Activated B cell treated with CpG ODN at 0.5 μM for 24 hours (primary cell): ENCODE results near the gene GPR107. TPM values are rescaled to one million over a fixed set of nuclear protein-coding genes. Genes with fewer than 3 reads are reported as not detected.
A peak's percentile ranks its signal among the peaks of the same experiment; 100 is the strongest.
"Not testable (repeated sequence)": the region's sequence is repeated elsewhere in the genome, so short reads cannot be mapped to it uniquely, and the experiment has no call there.

Experiments
- ATAC-seq: fragments of 200-7000 bp; cut with Tn5 transposase; one replicate; pipeline ENCODE4 v1.10.0; 2021; ENCODE audit warnings: low read depth, mild to moderate bottlenecking, moderate library complexity
- CTCF ChIA-PET: fragments of 350-600 bp; sonication (Branson Sonifier 250); formaldehyde crosslinking; loops from one replicate; lab custom pipeline; 2021; ENCODE audit warnings: antibody characterized with exemption; lab: Charles Lee
- POLR2A ChIA-PET: fragments of 350-600 bp; sonication (Branson Sonifier 250); formaldehyde crosslinking; loops from one replicate; lab custom pipeline; 2021; ENCODE audit warnings: antibody characterized with exemption; lab: Charles Lee
- DNase-seq: peaks from one replicate; pipeline ENCODE4 v3.0.0; 2022
- H3K27ac Mint-ChIP-seq: one replicate; pipeline ENCODE4 v1.8.0; 2020; ENCODE audit warnings: mixed read lengths
- H3K27me3 Mint-ChIP-seq: one replicate; pipeline ENCODE4 v1.8.0; 2021; ENCODE audit warnings: mixed read lengths
- H3K36me3 Mint-ChIP-seq: one replicate; pipeline ENCODE4 v1.8.0; 2021; ENCODE audit warnings: low read depth, mixed read lengths
- H3K4me1 Mint-ChIP-seq: one replicate; pipeline ENCODE4 v1.8.0; 2021; ENCODE audit warnings: mixed read lengths
- H3K4me3 Mint-ChIP-seq: one replicate; pipeline ENCODE4 v1.8.0; 2020; ENCODE audit warnings: mild to moderate bottlenecking, mixed read lengths
- H3K9me3 Mint-ChIP-seq: one replicate; pipeline ENCODE4 v1.8.0; 2020; ENCODE audit warnings: mixed read lengths
- intact Hi-C: fragments of 100-400 bp; cut with micrococcal nuclease; formaldehyde crosslinking; loops from one replicate; pipeline ENCODE4 v1.15.1; 2024
- total RNA-seq: library from RNA; stranded (reverse); gene quantifications from 2 replicates; pipeline ENCODE4 v1.2.3, GENCODE V29; 2022
- TF ChIP-seq, protein P1 (sequence below): fragments of 200-600 bp; IDR thresholded peaks from one replicate; pipeline ENCODE4 v1.8.0; 2022; ENCODE audit warnings: antibody characterized with exemption, mild to moderate bottlenecking

Gene GPR107
- total RNA-seq, 1 donor from 2014 or later, result 19.6 TPM

DNA sequence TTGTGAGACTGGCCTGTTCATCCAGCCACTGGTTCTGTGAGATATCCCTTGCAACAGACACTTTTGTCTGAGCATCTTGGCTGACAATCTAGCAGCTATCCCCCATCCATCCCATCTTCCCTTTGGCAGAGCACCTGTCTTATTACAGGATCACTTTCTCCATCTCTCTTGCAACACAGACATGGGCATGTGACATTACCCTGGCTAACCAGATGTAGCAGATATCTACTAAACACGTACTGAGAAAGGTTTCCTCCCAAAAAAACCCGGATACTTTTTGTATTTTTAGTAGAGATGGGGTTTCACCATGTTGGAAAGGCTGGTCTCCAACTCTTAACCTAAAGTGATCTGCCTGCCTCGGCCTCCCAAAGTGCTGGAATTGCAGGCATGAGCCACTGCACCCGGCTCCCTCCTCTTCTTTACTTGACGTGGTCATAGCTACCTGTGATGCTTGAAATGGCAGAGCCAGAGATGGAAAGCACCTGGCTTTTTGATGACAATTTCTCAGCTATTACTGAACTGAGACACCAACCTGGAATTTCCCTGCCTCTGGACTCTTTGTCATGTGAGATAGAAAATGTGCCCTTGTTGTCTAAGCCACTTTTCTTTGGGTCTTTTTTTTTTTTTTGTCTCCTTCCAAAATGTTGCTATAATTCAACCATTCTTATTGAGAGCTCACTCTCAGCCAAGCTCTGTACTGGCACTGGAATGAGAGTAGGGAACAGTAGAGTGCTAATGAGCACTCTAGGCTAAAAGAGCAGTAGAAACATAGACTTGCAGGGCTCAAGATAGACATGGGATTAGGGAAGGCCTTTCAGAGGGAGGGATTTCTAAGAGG, 43.3 kb upstream of the GPR107 start:
- intact Hi-C loops, result loop anchor here (1.0 kb wide), 3 partner anchors 13 to 29 kb away; no protein-coding TSS in a partner anchor
- Mint-ChIP-seq H3K27me3 (no peaks in the 10 kb centered on the region), H3K9me3 (peaks cover 2% of the 10 kb centered on the region), H3K4me3 (peak overlapping the region; percentile 58), H3K36me3 (peaks cover 58% of the 10 kb centered on the region), H3K4me1 (peaks cover 92% of the 10 kb centered on the region), H3K27ac (peak overlapping the region; percentile 97)
- ChIA-PET CTCF (interaction anchor here (0.7 to 1.5 kb wide), 5 partner anchors 10 to 21 kb away, joined by 3 to 4 read pairs (median 4); no protein-coding TSS in a partner anchor), POLR2A (interaction anchor here (0.7 to 27.3 kb wide), 9 partner anchors 8 to 124 kb away, joined by 3 to 1209 read pairs (median 3); partner anchors contain the start of gene FNBP1)
- ATAC-seq (peak; percentile 71), DNase-seq (no peak)
- TF ChIP-seq, protein P1, sequence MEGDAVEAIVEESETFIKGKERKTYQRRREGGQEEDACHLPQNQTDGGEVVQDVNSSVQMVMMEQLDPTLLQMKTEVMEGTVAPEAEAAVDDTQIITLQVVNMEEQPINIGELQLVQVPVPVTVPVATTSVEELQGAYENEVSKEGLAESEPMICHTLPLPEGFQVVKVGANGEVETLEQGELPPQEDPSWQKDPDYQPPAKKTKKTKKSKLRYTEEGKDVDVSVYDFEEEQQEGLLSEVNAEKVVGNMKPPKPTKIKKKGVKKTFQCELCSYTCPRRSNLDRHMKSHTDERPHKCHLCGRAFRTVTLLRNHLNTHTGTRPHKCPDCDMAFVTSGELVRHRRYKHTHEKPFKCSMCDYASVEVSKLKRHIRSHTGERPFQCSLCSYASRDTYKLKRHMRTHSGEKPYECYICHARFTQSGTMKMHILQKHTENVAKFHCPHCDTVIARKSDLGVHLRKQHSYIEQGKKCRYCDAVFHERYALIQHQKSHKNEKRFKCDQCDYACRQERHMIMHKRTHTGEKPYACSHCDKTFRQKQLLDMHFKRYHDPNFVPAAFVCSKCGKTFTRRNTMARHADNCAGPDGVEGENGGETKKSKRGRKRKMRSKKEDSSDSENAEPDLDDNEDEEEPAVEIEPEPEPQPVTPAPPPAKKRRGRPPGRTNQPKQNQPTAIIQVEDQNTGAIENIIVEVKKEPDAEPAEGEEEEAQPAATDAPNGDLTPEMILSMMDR, result no peak

DNA sequence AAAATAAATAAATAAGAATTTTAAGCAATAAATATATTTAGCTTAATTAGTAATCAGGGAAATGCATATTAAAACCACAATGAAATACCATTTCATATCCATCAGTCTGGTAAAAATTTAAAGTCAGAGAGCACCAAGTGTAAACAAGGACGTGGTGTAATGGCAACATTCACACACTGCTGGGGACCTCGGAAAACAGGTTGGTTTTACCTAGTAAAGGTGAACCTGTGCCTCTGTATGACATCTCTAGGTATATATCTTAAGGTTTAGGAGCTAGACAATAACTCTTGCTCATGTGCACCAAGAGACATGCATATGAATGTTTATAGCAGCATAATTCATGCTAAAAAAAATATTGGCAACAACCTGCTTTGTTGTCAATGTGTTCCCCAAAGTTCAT, 40.4 kb upstream of the GPR107 start:
- intact Hi-C loops, result no loop called here
- CTCF ChIA-PET, result no interaction called here
- no peak overlapping the region for H3K4me3 Mint-ChIP-seq
- ATAC-seq (no peak), DNase-seq (no peak)
- H3K4me1 Mint-ChIP-seq, result peaks cover 86% of the 10 kb centered on the region
- no peaks in the 10 kb centered on the region for H3K27me3 Mint-ChIP-seq
- H3K9me3 Mint-ChIP-seq, result peaks cover 2% of the 10 kb centered on the region
- POLR2A ChIA-PET, result interaction anchor here (17.1 to 27.3 kb wide), 2 partner anchors 21 to 22 kb away, joined by 455 to 1209 read pairs; partner anchors contain the start of gene FNBP1
- peaks cover 57% of the 10 kb centered on the region for H3K36me3 Mint-ChIP-seq
- H3K27ac Mint-ChIP-seq, result peak overlapping the region; percentile 81
- TF ChIP-seq, protein P1, result no peak

DNA sequence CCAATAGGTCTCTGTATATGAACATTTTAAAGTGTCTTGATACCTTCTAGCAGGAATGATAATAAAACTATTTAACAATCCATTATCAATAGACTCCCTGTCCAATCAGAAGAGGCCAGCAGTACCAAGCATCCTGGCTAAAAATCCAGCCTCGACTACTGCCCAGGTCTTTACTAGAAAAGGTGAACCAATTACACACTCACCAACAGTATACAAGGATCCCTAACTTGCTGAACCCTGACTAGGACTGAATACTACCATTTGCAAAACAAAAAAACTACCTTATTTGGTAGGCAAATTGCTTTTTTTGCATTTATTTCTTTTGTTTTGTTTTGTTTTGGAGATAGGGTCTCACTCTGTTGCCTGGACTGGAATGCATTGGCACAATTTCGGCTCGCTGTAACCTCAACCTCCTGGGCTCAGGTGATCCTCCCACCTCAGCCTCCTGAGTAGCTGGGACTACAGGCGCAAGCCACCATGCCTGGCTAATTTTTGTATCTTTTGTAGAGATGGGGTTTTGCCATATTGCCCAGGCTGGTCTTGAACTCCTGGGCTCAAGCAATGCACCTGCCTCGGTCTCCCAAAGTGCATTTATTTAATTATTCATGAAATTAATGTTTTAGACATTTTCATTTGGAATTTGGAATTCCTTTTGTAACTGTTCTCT, 38.2 kb upstream of the GPR107 start:
- peaks cover 84% of the 10 kb centered on the region for H3K4me1 Mint-ChIP-seq
- H3K27me3 Mint-ChIP-seq, result no peaks in the 10 kb centered on the region
- intact Hi-C loops, result no loop called here
- DNase-seq, result no peak
- POLR2A ChIA-PET, result interaction anchor here (27.3 kb wide), 1 partner anchor 18 kb away, joined by 1209 read pairs; the partner anchor contains the start of gene FNBP1
- no peak for ATAC-seq
- CTCF ChIA-PET, result no interaction called here
- no peak overlapping the region for H3K4me3 Mint-ChIP-seq
- peaks cover 59% of the 10 kb centered on the region for H3K36me3 Mint-ChIP-seq
- peak overlapping the region; percentile 61 for H3K27ac Mint-ChIP-seq
- TF ChIP-seq, protein P1, result no peak
- H3K9me3 Mint-ChIP-seq, result peaks cover 2% of the 10 kb centered on the region

DNA sequence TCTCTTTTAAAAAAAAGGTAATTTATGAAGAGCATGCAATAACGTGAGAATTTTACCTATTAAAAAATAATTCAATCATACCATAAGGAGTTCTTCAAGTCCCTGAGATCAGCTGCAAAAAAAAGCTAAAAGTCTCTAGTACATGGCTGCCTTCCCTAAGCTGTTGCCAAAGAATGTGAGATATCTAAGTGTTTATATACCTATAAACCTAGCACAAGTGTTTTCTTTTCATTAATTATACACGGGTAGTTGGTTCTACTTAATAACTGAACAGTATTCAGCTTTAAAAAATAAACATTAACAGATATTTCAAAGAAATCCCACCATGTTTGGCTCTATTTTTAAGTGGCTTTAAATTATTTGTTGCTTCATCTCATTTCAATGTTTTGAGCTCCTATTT, 36.6 kb upstream of the GPR107 start:
- CTCF ChIA-PET, result no interaction called here
- H3K36me3 Mint-ChIP-seq, result peaks cover 61% of the 10 kb centered on the region
- POLR2A ChIA-PET, result interaction anchor here (0.6 to 27.3 kb wide), 9 partner anchors 9 to 1931 kb away, joined by 3 to 1209 read pairs (median 6); partner anchors contain the start of gene FNBP1

DNA sequence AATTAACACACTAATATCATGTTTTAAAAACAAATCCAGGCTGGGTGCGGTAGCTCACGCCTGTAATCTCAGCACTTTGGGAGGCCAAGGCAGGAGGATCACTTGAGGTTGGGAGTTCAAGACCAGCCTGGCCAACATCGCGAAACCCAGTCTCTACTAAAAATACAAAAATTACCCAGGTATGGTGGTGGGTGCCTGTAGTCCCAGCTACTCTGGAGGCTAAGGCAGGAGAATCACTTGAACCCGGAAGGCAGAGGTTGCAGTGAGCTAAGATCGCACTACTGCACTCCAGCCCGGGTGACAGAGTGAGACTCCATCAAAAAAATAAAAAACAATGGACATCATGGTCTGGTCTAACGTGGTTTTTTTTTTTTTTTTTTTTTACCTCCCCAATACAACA, 36.2 kb upstream of the GPR107 start:
- H3K27me3 Mint-ChIP-seq, CTCF ChIA-PET, H3K9me3 Mint-ChIP-seq, ATAC-seq, intact Hi-C loops, DNase-seq: not testable (repeated sequence)
- Mint-ChIP-seq H3K36me3 (peaks cover 62% of the 10 kb centered on the region), H3K4me3 (peak overlapping the region; percentile 35), H3K27ac (peak overlapping the region; percentile 90), H3K4me1 (peaks cover 85% of the 10 kb centered on the region)
- POLR2A ChIA-PET, result interaction anchor here (0.6 to 27.3 kb wide), 9 partner anchors 10 to 1931 kb away, joined by 3 to 1209 read pairs (median 6); partner anchors contain the start of gene FNBP1

More for the DNA sequence above, 36.6 kb upstream of the GPR107 start:
- Mint-ChIP-seq H3K27ac (peak overlapping the region; percentile 90), H3K9me3 (peaks cover 2% of the 10 kb centered on the region), H3K27me3 (no peaks in the 10 kb centered on the region), H3K4me1 (peaks cover 85% of the 10 kb centered on the region), H3K4me3 (peak overlapping the region; percentile 63)
- ATAC-seq, result no peak
- TF ChIP-seq, protein P1, result no peak
- intact Hi-C loops, result no loop called here
- no peak for DNase-seq
